ENCODE measurements around the gene KIF12.

KIF12 gene

GRCh38 chr9:114082017-114082762 is 16.9 kb downstream of the KIF12 start:
- Histone ChIP-seq H3K4me2 (ENCODE audit: low read length) (no peak overlapping the region), H3K4me3 (ENCODE audit: low read depth, low read length) (no peak overlapping the region), H3K9me3 (ENCODE audit: control insufficient read depth, low read length) (no peaks in the 10 kb centered on the region), H3K27me3 (ENCODE audit: control insufficient read depth, insufficient read depth, low read length) (no peaks in the 10 kb centered on the region), H3K27ac (no peak overlapping the region), H3K79me2 (no peaks in the 10 kb centered on the region), H2AFZ (no peak overlapping the region), H3K36me3 (ENCODE audit: control insufficient read depth, insufficient read depth, low read length) (no peaks in the 10 kb centered on the region), H3K9ac (no peak overlapping the region), H3K4me1 (no peaks in the 10 kb centered on the region)
- TF ChIP-seq, protein P1, sequence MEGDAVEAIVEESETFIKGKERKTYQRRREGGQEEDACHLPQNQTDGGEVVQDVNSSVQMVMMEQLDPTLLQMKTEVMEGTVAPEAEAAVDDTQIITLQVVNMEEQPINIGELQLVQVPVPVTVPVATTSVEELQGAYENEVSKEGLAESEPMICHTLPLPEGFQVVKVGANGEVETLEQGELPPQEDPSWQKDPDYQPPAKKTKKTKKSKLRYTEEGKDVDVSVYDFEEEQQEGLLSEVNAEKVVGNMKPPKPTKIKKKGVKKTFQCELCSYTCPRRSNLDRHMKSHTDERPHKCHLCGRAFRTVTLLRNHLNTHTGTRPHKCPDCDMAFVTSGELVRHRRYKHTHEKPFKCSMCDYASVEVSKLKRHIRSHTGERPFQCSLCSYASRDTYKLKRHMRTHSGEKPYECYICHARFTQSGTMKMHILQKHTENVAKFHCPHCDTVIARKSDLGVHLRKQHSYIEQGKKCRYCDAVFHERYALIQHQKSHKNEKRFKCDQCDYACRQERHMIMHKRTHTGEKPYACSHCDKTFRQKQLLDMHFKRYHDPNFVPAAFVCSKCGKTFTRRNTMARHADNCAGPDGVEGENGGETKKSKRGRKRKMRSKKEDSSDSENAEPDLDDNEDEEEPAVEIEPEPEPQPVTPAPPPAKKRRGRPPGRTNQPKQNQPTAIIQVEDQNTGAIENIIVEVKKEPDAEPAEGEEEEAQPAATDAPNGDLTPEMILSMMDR (IDR thresholded peaks at IDR 0.05) = peak; percentile 79

- Histone ChIP-seq H3K79me2 (no peaks in the 10 kb centered on the region), H3K36me3 (ENCODE audit: control insufficient read depth, insufficient read depth, low read length) (no peaks in the 10 kb centered on the region), H3K27ac (no peak overlapping the region), H2AFZ (no peak overlapping the region), H3K9ac (no peak overlapping the region), H3K4me3 (ENCODE audit: low read depth, low read length) (no peak overlapping the region), H3K27me3 (ENCODE audit: control insufficient read depth, insufficient read depth, low read length) (no peaks in the 10 kb centered on the region), H3K4me2 (ENCODE audit: low read length) (no peak overlapping the region), H3K4me1 (no peaks in the 10 kb centered on the region), H3K9me3 (ENCODE audit: control insufficient read depth, low read length) (no peaks in the 10 kb centered on the region)
- TF ChIP-seq, protein P1 (IDR thresholded peaks at IDR 0.05) = no peak
Measured at GRCh38 chr9:114081441-114082016, 17.6 kb downstream of the KIF12 start.

GRCh38 chr9:114080773-114081440 is 18.2 kb downstream of the KIF12 start:
- H3K4me1 ChIP-seq = no peaks in the 10 kb centered on the region
- no peaks in the 10 kb centered on the region for H3K27me3 ChIP-seq (ENCODE audit: control insufficient read depth, insufficient read depth, low read length)
- H3K36me3 ChIP-seq (ENCODE audit: control insufficient read depth, insufficient read depth, low read length) = no peaks in the 10 kb centered on the region
- no peak overlapping the region for H3K27ac ChIP-seq
- no peaks in the 10 kb centered on the region for H3K79me2 ChIP-seq
- no peak overlapping the region for H3K4me3 ChIP-seq (ENCODE audit: low read depth, low read length)
- TF ChIP-seq, protein P1 (IDR thresholded peaks at IDR 0.05) = no peak
- no peak overlapping the region for H3K9ac ChIP-seq
- H2AFZ ChIP-seq = no peak overlapping the region
- no peak overlapping the region for H3K4me2 ChIP-seq (ENCODE audit: low read length)
- H3K9me3 ChIP-seq (ENCODE audit: control insufficient read depth, low read length) = no peaks in the 10 kb centered on the region

DNA sequence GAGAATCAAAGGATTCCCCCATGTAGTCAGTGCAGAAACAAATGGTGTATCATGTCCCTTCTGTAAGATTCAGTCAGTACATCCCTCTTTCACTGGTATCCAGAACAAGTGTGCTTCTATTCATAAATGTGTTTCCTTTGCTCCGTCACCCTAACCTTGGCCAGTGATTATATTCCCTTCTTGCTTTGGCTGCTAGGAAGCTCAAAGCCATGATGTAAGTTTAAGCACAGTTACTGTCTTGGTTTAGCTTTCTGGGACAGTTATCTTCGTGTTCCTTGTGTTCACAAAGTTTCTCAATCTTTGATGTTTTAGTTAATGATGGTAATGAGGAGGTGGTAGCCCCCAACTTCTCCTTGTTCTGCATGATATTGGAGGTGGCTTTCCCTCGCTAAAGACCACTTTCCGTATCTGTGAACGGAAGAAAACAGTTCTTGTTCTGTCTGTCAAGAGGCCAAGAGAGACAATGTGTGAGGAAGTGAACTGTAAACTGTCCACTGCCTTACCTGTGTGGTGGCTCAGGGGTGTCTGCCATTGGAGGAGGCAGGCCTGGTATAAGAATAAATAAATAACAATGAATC is 18.8 kb downstream of the KIF12 start:
- Histone ChIP-seq H3K79me2 (no peaks in the 10 kb centered on the region), H3K4me1 (no peaks in the 10 kb centered on the region), H2AFZ (no peak overlapping the region), H3K9me3 (ENCODE audit: control insufficient read depth, low read length) (no peaks in the 10 kb centered on the region), H3K27ac (no peak overlapping the region), H3K4me3 (ENCODE audit: low read depth, low read length) (no peak overlapping the region), H3K36me3 (ENCODE audit: control insufficient read depth, insufficient read depth, low read length) (no peaks in the 10 kb centered on the region), H3K4me2 (ENCODE audit: low read length) (no peak overlapping the region), H3K9ac (no peak overlapping the region), H3K27me3 (ENCODE audit: control insufficient read depth, insufficient read depth, low read length) (no peaks in the 10 kb centered on the region)
- TF ChIP-seq, protein P1 (IDR thresholded peaks at IDR 0.05) = no peak
